ENCODE data around the gene EYS.

The EYS gene

DNA sequence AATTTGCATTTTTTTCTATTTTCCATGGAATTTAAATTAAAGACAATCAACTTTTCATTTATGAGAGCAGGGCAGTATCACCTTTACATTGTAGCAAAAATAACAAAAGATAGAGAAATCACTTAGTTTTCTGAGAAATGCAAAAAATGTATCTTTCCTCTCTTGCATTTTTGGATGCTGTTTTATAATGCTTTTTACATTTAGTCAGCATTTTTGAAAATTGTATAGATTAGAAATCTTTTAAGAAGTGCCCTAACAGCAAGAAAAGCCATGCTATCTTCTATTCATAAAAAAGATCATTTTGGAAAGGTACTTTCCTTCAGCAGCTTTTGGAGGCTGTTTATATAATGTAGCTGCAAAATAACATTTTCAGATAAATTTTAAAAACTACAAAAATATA lies 421.8 kb downstream of the EYS start:
- no peak for TF ChIP-seq CTCF (conservative IDR thresholded peaks at IDR 0.05)
- H3K27ac ChIP-seq = no peak overlapping the region

- no peak for TF ChIP-seq CTCF (conservative IDR thresholded peaks at IDR 0.05)
- H3K27ac ChIP-seq = no peak overlapping the region
These were observed 427.0 kb downstream of the EYS start for GRCh38 chr6:65280060-65280459.

DNA sequence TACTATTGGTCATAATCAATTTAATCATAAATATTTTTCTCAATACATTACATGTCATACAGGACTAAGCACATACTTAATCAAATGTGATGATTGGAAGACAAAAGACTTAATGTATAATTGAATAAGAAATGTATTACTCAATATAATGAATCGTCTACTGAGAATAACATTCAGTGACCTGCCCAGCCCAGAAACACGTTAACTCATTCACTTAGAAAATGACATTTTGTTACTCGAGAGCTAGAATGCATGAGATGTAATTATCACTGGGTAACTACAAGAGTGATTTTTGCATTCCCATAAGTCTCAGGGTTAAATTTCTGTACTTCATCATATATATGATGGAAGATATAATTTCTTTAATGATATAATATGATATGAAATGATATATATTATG lies 444.8 kb downstream of the EYS start:
- TF ChIP-seq CTCF (conservative IDR thresholded peaks at IDR 0.05) = no peak

GRCh38 chr6:65259982-65260381 lies 447.0 kb downstream of the EYS start:
- no peak overlapping the region for H3K27ac ChIP-seq
- TF ChIP-seq CTCF (conservative IDR thresholded peaks at IDR 0.05) = no peak

More for the DNA sequence above, 444.8 kb downstream of the EYS start:
- no peak overlapping the region for H3K27ac ChIP-seq

GRCh38 chr6:65259059-65259458 lies 448.0 kb downstream of the EYS start:
- no peak; the same call in 1 of the 2 replicates for TF ChIP-seq CTCF (conservative IDR thresholded peaks at IDR 0.05)
- no peak overlapping the region for H3K27ac ChIP-seq

- H3K27ac ChIP-seq = no peak overlapping the region
- no peak for TF ChIP-seq CTCF (conservative IDR thresholded peaks at IDR 0.05)
These were observed 454.0 kb downstream of the EYS start for GRCh38 chr6:65253041-65253440.

- H3K27ac ChIP-seq = no peak overlapping the region
- TF ChIP-seq CTCF (conservative IDR thresholded peaks at IDR 0.05) = no peak
These were observed 458.9 kb downstream of the EYS start for GRCh38 chr6:65248101-65248610.

All from VCaP (cell line).